Smooth muscle cell (in vitro differentiated cells): Measurements from ENCODE around the gene FBXO28. TPM values are rescaled to one million over a fixed set of nuclear protein-coding genes. Genes with fewer than 3 reads are reported as not detected.

Source experiments
- DNase-seq: peaks from one replicate; lab custom pipeline; 2025; ENCODE audit not compliant: unreplicated experiment; lab: John Stamatoyannopoulos, UW
- H2AFZ ChIP-seq: fragments of 200-600 bp; sonication (generic); 2 replicates; pipeline ENCODE4 v1.6.0; 2016; ENCODE audit warnings: antibody characterized with exemption, low read depth, mild to moderate bottlenecking
- H3F3A ChIP-seq: fragments of 200-600 bp; sonication (generic); 2 replicates; pipeline ENCODE4 v1.6.0; 2017; ENCODE audit warnings: antibody characterized with exemption, low read depth
- H3K27ac ChIP-seq: fragments of 200-600 bp; sonication (generic); 2 replicates; pipeline ENCODE4 v1.5.1; 2016; ENCODE audit warnings: low read depth, mild to moderate bottlenecking
- H3K27me3 ChIP-seq: fragments of 200-600 bp; sonication (generic); 2 replicates; pipeline ENCODE4 v1.6.1; 2016; ENCODE audit warnings: low read depth, mild to moderate bottlenecking
- H3K36me3 ChIP-seq: fragments of 200-600 bp; sonication (generic); 2 replicates; pipeline ENCODE4 v1.5.1; 2016; ENCODE audit warnings: low read depth
- H3K4me1 ChIP-seq: fragments of 200-600 bp; sonication (generic); 2 replicates; pipeline ENCODE4 v1.5.1; 2016; ENCODE audit warnings: low read depth
- H3K4me2 ChIP-seq: fragments of 200-600 bp; sonication (generic); 2 replicates; pipeline ENCODE4 v1.6.0; 2016; ENCODE audit warnings: mild to moderate bottlenecking
- H3K4me3 ChIP-seq: fragments of 200-600 bp; sonication (generic); 2 replicates; pipeline ENCODE4 v1.5.1; 2016; ENCODE audit warnings: mild to moderate bottlenecking
- H3K79me2 ChIP-seq: fragments of 200-600 bp; sonication (generic); 2 replicates; pipeline ENCODE4 v1.6.0; 2016; ENCODE audit warnings: low read depth, mild to moderate bottlenecking
- H3K9ac ChIP-seq: fragments of 200-600 bp; sonication (generic); 2 replicates; pipeline ENCODE4 v1.6.0; 2016; ENCODE audit warnings: low read depth
- H3K9me3 ChIP-seq: fragments of 200-600 bp; sonication (generic); replicated peaks from 2 replicates; pipeline ENCODE4 v1.5.1; 2016; ENCODE audit warnings: low read depth
- H4K20me1 ChIP-seq: fragments of 200-600 bp; sonication (generic); 2 replicates; pipeline ENCODE4 v1.6.0; 2016; ENCODE audit warnings: low read depth
- CTCF ChIP-seq: fragments of 200-600 bp; sonication (generic); IDR thresholded peaks from 2 replicates; pipeline ENCODE4 v1.5.1; 2017; ENCODE audit warnings: borderline replicate concordance, mild to moderate bottlenecking, antibody characterized with exemption; ENCODE audit not compliant: insufficient read depth, poor library complexity, severe bottlenecking
- WGBS: methylation state at CpG from one replicate; pipeline ENCODE4 v1.1.7; 2016; ENCODE audit warnings: low lambda C conversion rate; 5-methylcytosine and 5-hydroxymethylcytosine counted together
- polyA plus RNA-seq: library from polyadenylated mRNA; unstranded; fragments of >200 nt; fragmentation: Nextera tagmentation; extraction: Ambion mirVana; gene quantifications from 2 replicates; pipeline ENCODE4 v1.2.1, GENCODE V29; 2016
- total RNA-seq: library from RNA; depleted of rRNA; stranded (reverse); fragments of >200 nt; gene quantifications from 2 replicates; pipeline ENCODE4 v1.2.3, GENCODE V29; 2014

Gene FBXO28
- total and polyA plus RNA-seq, 2 experiments from 2014 or later: 9.6 to 37.0 TPM

GRCh38 chr1:224159541-224159940, 45.6 kb downstream of the FBXO28 start:
- no peak overlapping the region for H2AFZ ChIP-seq
- H3K27ac ChIP-seq: no peak overlapping the region
- H3K27me3 ChIP-seq: no peaks in the 10 kb centered on the region
- H3K79me2 ChIP-seq: no peaks in the 10 kb centered on the region
- H3K36me3 ChIP-seq: peaks cover 15% of the 10 kb centered on the region
- H3K9me3 ChIP-seq: no peaks in the 10 kb centered on the region
- no peak for DNase-seq
- no peaks in the 10 kb centered on the region for H3K4me1 ChIP-seq
- H4K20me1 ChIP-seq: no peaks in the 10 kb centered on the region
- no peak overlapping the region for H3K4me2 ChIP-seq
- peaks cover 3% of the 10 kb centered on the region for H3F3A ChIP-seq
- no peak overlapping the region for H3K4me3 ChIP-seq
- no peak for TF ChIP-seq CTCF
- 66% methylated on average over 6 of the region's 6 CpGs for WGBS
- no peak overlapping the region for H3K9ac ChIP-seq

- Histone ChIP-seq H4K20me1 (no peaks in the 10 kb centered on the region), H3K9me3 (no peaks in the 10 kb centered on the region), H3K79me2 (no peaks in the 10 kb centered on the region), H3K4me3 (no peak overlapping the region), H3F3A (peaks cover 4% of the 10 kb centered on the region), H3K27ac (no peak overlapping the region), H3K4me1 (no peaks in the 10 kb centered on the region), H3K9ac (no peak overlapping the region), H3K36me3 (peaks cover 15% of the 10 kb centered on the region), H3K27me3 (no peaks in the 10 kb centered on the region), H2AFZ (no peak overlapping the region), H3K4me2 (no peak overlapping the region)
- no peak for TF ChIP-seq CTCF
- no peak for DNase-seq
- WGBS: 86% methylated on average over 9 of the region's 9 CpGs
Measured at GRCh38 chr1:224160171-224160682, 46.3 kb downstream of the FBXO28 start.

GRCh38 chr1:224162768-224163167, 48.9 kb downstream of the FBXO28 start:
- 98% methylated on average over 8 of the region's 8 CpGs for WGBS
- H3K79me2 ChIP-seq: no peaks in the 10 kb centered on the region
- no peak overlapping the region for H3K27ac ChIP-seq
- H3K27me3 ChIP-seq: no peaks in the 10 kb centered on the region
- H4K20me1 ChIP-seq: no peaks in the 10 kb centered on the region
- H3K36me3 ChIP-seq: peaks cover 13% of the 10 kb centered on the region
- H3K4me1 ChIP-seq: no peaks in the 10 kb centered on the region
- no peak overlapping the region for H3K4me3 ChIP-seq
- peaks cover 4% of the 10 kb centered on the region for H3F3A ChIP-seq
- no peak overlapping the region for H3K4me2 ChIP-seq
- no peaks in the 10 kb centered on the region for H3K9me3 ChIP-seq
- H2AFZ ChIP-seq: no peak overlapping the region
- no peak overlapping the region for H3K9ac ChIP-seq
- DNase-seq: no peak
- TF ChIP-seq CTCF: no peak

- WGBS: 76% methylated on average over 2 of the region's 2 CpGs
Measured at GRCh38 chr1:224163311-224163710, 49.4 kb downstream of the FBXO28 start.

More at GRCh38 chr1:224163311-224163710, 49.4 kb downstream of the FBXO28 start:
- Histone ChIP-seq H3K4me1 (no peaks in the 10 kb centered on the region), H3K4me3 (no peak overlapping the region), H3K9me3 (no peaks in the 10 kb centered on the region), H2AFZ (no peak overlapping the region), H4K20me1 (no peaks in the 10 kb centered on the region), H3F3A (peaks cover 4% of the 10 kb centered on the region), H3K4me2 (no peak overlapping the region), H3K27ac (no peak overlapping the region), H3K27me3 (no peaks in the 10 kb centered on the region), H3K9ac (no peak overlapping the region), H3K79me2 (no peaks in the 10 kb centered on the region), H3K36me3 (peaks cover 8% of the 10 kb centered on the region)
- TF ChIP-seq CTCF: no peak
- no peak for DNase-seq
